Neuronal stem cell (in vitro differentiated cells): ENCODE measurements around the gene RGN.

Source experiments
- DNase-seq: peaks from one replicate; pipeline ENCODE4 v3.0.0-alpha.2; 2013; ENCODE audit warnings: low spot score
- H2AFZ ChIP-seq: one replicate; pipeline ENCODE4 v1.6.1; 2013; ENCODE audit warnings: mild to moderate bottlenecking, low read length, inconsistent platforms
- H2AK5ac ChIP-seq: 2 replicates; pipeline ENCODE4 v1.6.1; 2013; ENCODE audit warnings: low read depth, mild to moderate bottlenecking, inconsistent platforms, low read length, moderate library complexity, mixed read lengths
- H2BK120ac ChIP-seq: 2 replicates; pipeline ENCODE4 v1.6.1; 2013; ENCODE audit warnings: low read depth, mild to moderate bottlenecking, inconsistent platforms, low read length, moderate library complexity, mixed read lengths
- H2BK12ac ChIP-seq: one replicate; pipeline ENCODE4 v1.6.1; 2013; ENCODE audit warnings: low read length, inconsistent platforms
- H2BK15ac ChIP-seq: 2 replicates; pipeline ENCODE4 v1.6.1; 2013; ENCODE audit warnings: mild to moderate bottlenecking, low read length, inconsistent platforms, mixed read lengths
- H2BK5ac ChIP-seq: one replicate; pipeline ENCODE4 v1.6.1; 2013; ENCODE audit warnings: inconsistent platforms, mild to moderate bottlenecking, low read length, moderate library complexity
- H3K14ac ChIP-seq: one replicate; pipeline ENCODE4 v1.6.1; 2013; ENCODE audit warnings: low read length, inconsistent platforms
- H3K18ac ChIP-seq: 2 replicates; pipeline ENCODE4 v1.6.1; 2013; ENCODE audit warnings: low read length, inconsistent platforms
- H3K23ac ChIP-seq: 2 replicates; pipeline ENCODE4 v1.6.1; 2013; ENCODE audit warnings: low read depth, mild to moderate bottlenecking, mixed read lengths, low read length, inconsistent platforms; ENCODE audit not compliant: poor library complexity
- H3K27ac ChIP-seq: replicated peaks from 3 replicates; pipeline ENCODE4 v1.5.1; 2013; ENCODE audit warnings: low read length, inconsistent platforms
- H3K27me3 ChIP-seq, 3 experiments: 2 replicates each; pipeline ENCODE4 v1.6.1; 2013; ENCODE audit warnings: low read length in 3 of 3, mild to moderate bottlenecking in 2 of 3, inconsistent platforms in 1 of 3, low read depth in 1 of 3, mixed read lengths in 1 of 3, moderate library complexity in 1 of 3; ENCODE audit not compliant: control insufficient read depth in 3 of 3, insufficient read depth in 3 of 3
- H3K36me3 ChIP-seq, 2 donors: replicated peaks in 1 of 2; 2 replicates each; pipeline ENCODE4 v1.6.1; 2013; ENCODE audit warnings: low read length in 2 of 2; ENCODE audit not compliant: control insufficient read depth in 2 of 2, insufficient read depth in 2 of 2
- H3K4ac ChIP-seq: 2 replicates; pipeline ENCODE4 v1.6.1; 2013; ENCODE audit warnings: inconsistent platforms, mild to moderate bottlenecking, low read length, moderate library complexity
- H3K4me1 ChIP-seq, 2 donors: 1 replicate in 1 of 2; 2 replicates in 1 of 2; pipeline ENCODE4 v1.6.1; 2013; ENCODE audit warnings: low read length in 2 of 2, low read depth in 1 of 2; ENCODE audit not compliant: control insufficient read depth in 2 of 2, insufficient read depth in 1 of 2
- H3K4me2 ChIP-seq: one replicate; pipeline ENCODE4 v1.6.1; 2013; ENCODE audit warnings: mild to moderate bottlenecking, low read length, inconsistent platforms; ENCODE audit not compliant: insufficient read depth, poor library complexity, severe bottlenecking
- H3K4me3 ChIP-seq, 2 donors: 2 replicates each; pipeline ENCODE4 v1.5.1; 2013; ENCODE audit warnings: low read length in 2 of 2, mild to moderate bottlenecking in 2 of 2, inconsistent platforms in 1 of 2, moderate library complexity in 1 of 2
- H3K79me1 ChIP-seq: one replicate; pipeline ENCODE4 v1.6.1; 2013; ENCODE audit warnings: low read depth, mild to moderate bottlenecking, inconsistent platforms, low read length, moderate library complexity
- H3K9ac ChIP-seq: one replicate; pipeline ENCODE4 v1.6.1; 2013; ENCODE audit warnings: mild to moderate bottlenecking, low read depth, low read length, inconsistent platforms; ENCODE audit not compliant: poor library complexity
- H3K9me3 ChIP-seq, 2 donors: replicated peaks in 1 of 2; 2 replicates each; pipeline versions ENCODE3 to v1.6.1; 2013; ENCODE audit warnings: low read length in 2 of 2, mild to moderate bottlenecking in 2 of 2, inconsistent platforms in 1 of 2, low read depth in 1 of 2, mixed read lengths in 1 of 2, moderate library complexity in 1 of 2; ENCODE audit not compliant: control insufficient read depth in 2 of 2, insufficient read depth in 1 of 2
- H4K8ac ChIP-seq: one replicate; pipeline ENCODE4 v1.6.1; 2013; ENCODE audit warnings: low read depth, mild to moderate bottlenecking, inconsistent platforms, low read length, moderate library complexity
- H4K91ac ChIP-seq: one replicate; pipeline ENCODE4 v1.6.1; 2013; ENCODE audit warnings: low read length, low read depth, mild to moderate bottlenecking, inconsistent platforms; ENCODE audit not compliant: poor library complexity
- WGBS, 2 donors: extraction: QIAGEN DNeasy Blood & Tissue Kit; methylation state at CpG; one replicate each; pipeline ENCODE4 v1.1.7; 2013; ENCODE audit warnings: missing lambda C conversion rate in 2 of 2, mixed read lengths in 1 of 2; ENCODE audit not compliant: insufficient read length in 2 of 2, insufficient replicate concordance in 1 of 2; ENCODE audit errors: extremely low coverage in 2 of 2; 5-methylcytosine and 5-hydroxymethylcytosine counted together

Gene RGN

GRCh38 chrX:47093248-47093647 is 15.0 kb downstream of the RGN start:
- H3K79me1 ChIP-seq, result no peaks in the 10 kb centered on the region
- no peak overlapping the region for H3K4ac ChIP-seq
- H3K18ac ChIP-seq, result no peak overlapping the region
- H2BK12ac ChIP-seq, result no peak overlapping the region
- no peak overlapping the region for H2BK5ac ChIP-seq
- H2BK15ac ChIP-seq, result no peak overlapping the region
- no peak overlapping the region for H2AK5ac ChIP-seq
- H3K23ac ChIP-seq, result no peak overlapping the region
- H3K14ac ChIP-seq, result no peak overlapping the region
- H3K27me3 ChIP-seq, result peaks cover 0 to 17% (median 0%) of the 10 kb centered on the region in 3 experiments
- no peak overlapping the region for H4K8ac ChIP-seq
- no peak overlapping the region for H3K4me2 ChIP-seq
- no peaks in the 10 kb centered on the region for H3K9me3 ChIP-seq
- H4K91ac ChIP-seq, result no peak overlapping the region
- no peaks in the 10 kb centered on the region for H3K4me1 ChIP-seq
- no peak overlapping the region for H3K27ac ChIP-seq
- no peak overlapping the region for H2AFZ ChIP-seq
- WGBS, 2 donors, result no CpG with 5 or more reads among the region's 1 CpG
- H3K36me3 ChIP-seq, result no peaks in the 10 kb centered on the region
- no peak overlapping the region for H3K4me3 ChIP-seq
- H2BK120ac ChIP-seq, result no peak overlapping the region
- no peak overlapping the region for H3K9ac ChIP-seq
- DNase-seq, result no peak

GRCh38 chrX:47093860-47094259 is 15.6 kb downstream of the RGN start:
- H3K4me2 ChIP-seq, result no peak overlapping the region
- no peak overlapping the region for H3K4ac ChIP-seq
- no peaks in the 10 kb centered on the region for H3K4me1 ChIP-seq
- H2BK12ac ChIP-seq, result no peak overlapping the region
- H3K27ac ChIP-seq, result no peak overlapping the region
- DNase-seq, result no peak
- H3K14ac ChIP-seq, result no peak overlapping the region
- no peak overlapping the region for H2BK15ac ChIP-seq
- no peaks in the 10 kb centered on the region for H3K9me3 ChIP-seq
- H4K8ac ChIP-seq, result no peak overlapping the region
- no peak overlapping the region for H3K4me3 ChIP-seq
- no peaks in the 10 kb centered on the region for H3K79me1 ChIP-seq
- WGBS, 2 donors, result no CpG with 5 or more reads among the region's 11 CpGs
- H2AFZ ChIP-seq, result no peak overlapping the region
- H2BK5ac ChIP-seq, result no peak overlapping the region
- H3K27me3 ChIP-seq, result peaks cover 0 to 17% (median 0%) of the 10 kb centered on the region in 3 experiments
- H3K18ac ChIP-seq, result no peak overlapping the region
- no peak overlapping the region for H3K9ac ChIP-seq
- H2BK120ac ChIP-seq, result no peak overlapping the region
- no peak overlapping the region for H3K23ac ChIP-seq
- no peak overlapping the region for H2AK5ac ChIP-seq
- H3K36me3 ChIP-seq, result no peaks in the 10 kb centered on the region
- no peak overlapping the region for H4K91ac ChIP-seq

- no peak overlapping the region for H4K91ac ChIP-seq
- peaks cover 0 to 19% (median 0%) of the 10 kb centered on the region in 3 experiments for H3K27me3 ChIP-seq
- no peak overlapping the region for H2BK5ac ChIP-seq
- no peak overlapping the region for H3K4ac ChIP-seq
- H2BK15ac ChIP-seq, result no peak overlapping the region
- no peaks in the 10 kb centered on the region for H3K79me1 ChIP-seq
- no peak overlapping the region for H2AK5ac ChIP-seq
- H3K36me3 ChIP-seq, result no peaks in the 10 kb centered on the region
- no peak overlapping the region for H2BK120ac ChIP-seq
- H3K4me1 ChIP-seq, result no peaks in the 10 kb centered on the region
- H3K27ac ChIP-seq, result no peak overlapping the region
- no peak overlapping the region for H3K4me3 ChIP-seq
- no peak overlapping the region for H3K9ac ChIP-seq
- no peak overlapping the region for H2AFZ ChIP-seq
- H3K9me3 ChIP-seq, result no peaks in the 10 kb centered on the region
- no peak overlapping the region for H3K18ac ChIP-seq
- no peak for DNase-seq
- H4K8ac ChIP-seq, result no peak overlapping the region
- no peak overlapping the region for H3K4me2 ChIP-seq
- H2BK12ac ChIP-seq, result no peak overlapping the region
- no peak overlapping the region for H3K23ac ChIP-seq
- H3K14ac ChIP-seq, result no peak overlapping the region
- WGBS, 2 donors, result no CpG with 5 or more reads among the region's 4 CpGs
Measured at GRCh38 chrX:47097018-47097417, 18.8 kb downstream of the RGN start.

GRCh38 chrX:47098338-47099094 is 20.3 kb downstream of the RGN start:
- no CpG with 5 or more reads among the region's 2 CpGs for WGBS, 2 donors
- no peak overlapping the region for H3K14ac ChIP-seq
- no peak overlapping the region for H4K8ac ChIP-seq
- H2AFZ ChIP-seq, result no peak overlapping the region
- no peak overlapping the region for H3K27ac ChIP-seq
- H2BK5ac ChIP-seq, result no peak overlapping the region
- no peak overlapping the region for H3K18ac ChIP-seq
- no peak overlapping the region for H2BK12ac ChIP-seq
- no peak overlapping the region for H3K4me2 ChIP-seq
- no peak overlapping the region for H2BK120ac ChIP-seq
- no peak overlapping the region for H3K23ac ChIP-seq
- DNase-seq, result no peak
- no peaks in the 10 kb centered on the region for H3K36me3 ChIP-seq
- H2BK15ac ChIP-seq, result no peak overlapping the region
- H3K9ac ChIP-seq, result no peak overlapping the region
- H4K91ac ChIP-seq, result no peak overlapping the region
- H3K4ac ChIP-seq, result no peak overlapping the region
- no peaks in the 10 kb centered on the region for H3K79me1 ChIP-seq
- no peak overlapping the region for H2AK5ac ChIP-seq
- H3K27me3 ChIP-seq, result peaks cover 0 to 14% (median 0%) of the 10 kb centered on the region in 3 experiments
- H3K9me3 ChIP-seq, result no peaks in the 10 kb centered on the region
- no peaks in the 10 kb centered on the region for H3K4me1 ChIP-seq
- no peak overlapping the region for H3K4me3 ChIP-seq
